Nephron progenitor cell (in vitro differentiated cells): ENCODE results near the gene CEP112.

Experiments
- DNase-seq: peaks from one replicate; pipeline ENCODE4 v3.0.0; 2021
- H3K27ac Mint-ChIP-seq: 2 replicates; pipeline ENCODE4 v1.8.0; 2021; ENCODE audit warnings: mild to moderate bottlenecking, moderate library complexity, mixed read lengths
- H3K27me3 Mint-ChIP-seq: 2 replicates; pipeline ENCODE4 v1.8.0; 2021; ENCODE audit warnings: mild to moderate bottlenecking, low read depth, mixed read lengths; ENCODE audit not compliant: poor library complexity
- H3K36me3 Mint-ChIP-seq: 2 replicates; pipeline ENCODE4 v1.8.0; 2021; ENCODE audit warnings: low read depth, mixed read lengths
- H3K4me1 Mint-ChIP-seq: 2 replicates; pipeline ENCODE4 v1.8.0; 2021; ENCODE audit warnings: mixed read lengths
- H3K4me3 Mint-ChIP-seq: 2 replicates; pipeline ENCODE4 v1.8.0; 2021; ENCODE audit warnings: mild to moderate bottlenecking, moderate library complexity, mixed read lengths
- H3K9me3 Mint-ChIP-seq: 2 replicates; pipeline ENCODE4 v1.8.0; 2021; ENCODE audit warnings: mild to moderate bottlenecking, moderate library complexity, mixed read lengths
- CTCF ChIP-seq: fragments of 200-600 bp; sonication (generic); IDR thresholded peaks from 2 replicates; pipeline ENCODE4 v1.5.0; 2021; ENCODE audit warnings: antibody characterized with exemption

CEP112 gene

GRCh38 chr17:65609286-65609685, 582.6 kb downstream of the CEP112 start:
- TF ChIP-seq CTCF, result no peak
- Mint-ChIP-seq H3K4me3 (no peak overlapping the region), H3K9me3 (no peaks in the 10 kb centered on the region), H3K27ac (no peak overlapping the region), H3K36me3 (no peaks in the 10 kb centered on the region), H3K27me3 (peaks cover 7% of the 10 kb centered on the region), H3K4me1 (peaks cover 15% of the 10 kb centered on the region)
- DNase-seq, result no peak

- no peak for DNase-seq
- Mint-ChIP-seq H3K4me3 (no peak overlapping the region), H3K9me3 (no peaks in the 10 kb centered on the region), H3K4me1 (peaks cover 37% of the 10 kb centered on the region), H3K27ac (no peak overlapping the region), H3K27me3 (peaks cover 2% of the 10 kb centered on the region), H3K36me3 (no peaks in the 10 kb centered on the region)
- TF ChIP-seq CTCF, result no peak
These were observed 587.9 kb downstream of the CEP112 start for GRCh38 chr17:65604070-65604469.

- no peak for DNase-seq
- no peaks in the 10 kb centered on the region for H3K36me3 Mint-ChIP-seq
- no peak overlapping the region for H3K4me3 Mint-ChIP-seq
- no peaks in the 10 kb centered on the region for H3K9me3 Mint-ChIP-seq
- TF ChIP-seq CTCF, result no peak
- H3K4me1 Mint-ChIP-seq, result peaks cover 44% of the 10 kb centered on the region
- peaks cover under 1% of the 10 kb centered on the region for H3K27me3 Mint-ChIP-seq
- H3K27ac Mint-ChIP-seq, result no peak overlapping the region
These were observed 590.1 kb downstream of the CEP112 start for GRCh38 chr17:65601881-65602280.

- Mint-ChIP-seq H3K9me3 (no peaks in the 10 kb centered on the region), H3K27me3 (no peaks in the 10 kb centered on the region), H3K36me3 (no peaks in the 10 kb centered on the region), H3K4me1 (peaks cover 41% of the 10 kb centered on the region), H3K27ac (no peak overlapping the region), H3K4me3 (no peak overlapping the region)
- TF ChIP-seq CTCF, result no peak
- DNase-seq, result no peak
These were observed 590.8 kb downstream of the CEP112 start for GRCh38 chr17:65601145-65601544.

- no peaks in the 10 kb centered on the region for H3K9me3 Mint-ChIP-seq
- no peak overlapping the region for H3K4me3 Mint-ChIP-seq
- H3K36me3 Mint-ChIP-seq, result no peaks in the 10 kb centered on the region
- no peak overlapping the region for H3K27ac Mint-ChIP-seq
- no peak for TF ChIP-seq CTCF
- peaks cover 40% of the 10 kb centered on the region for H3K4me1 Mint-ChIP-seq
- no peak for DNase-seq
- no peaks in the 10 kb centered on the region for H3K27me3 Mint-ChIP-seq
These were observed 591.4 kb downstream of the CEP112 start for GRCh38 chr17:65600518-65600917.

- Mint-ChIP-seq H3K9me3 (no peaks in the 10 kb centered on the region), H3K4me3 (no peak overlapping the region), H3K27me3 (no peaks in the 10 kb centered on the region), H3K27ac (no peak overlapping the region), H3K4me1 (peaks cover 41% of the 10 kb centered on the region), H3K36me3 (no peaks in the 10 kb centered on the region)
- DNase-seq, result no peak
- TF ChIP-seq CTCF, result no peak
These were observed 592.3 kb downstream of the CEP112 start for GRCh38 chr17:65599650-65600049.
